ENCODE data around the gene ATG16L2.

The ATG16L2 gene

DNA sequence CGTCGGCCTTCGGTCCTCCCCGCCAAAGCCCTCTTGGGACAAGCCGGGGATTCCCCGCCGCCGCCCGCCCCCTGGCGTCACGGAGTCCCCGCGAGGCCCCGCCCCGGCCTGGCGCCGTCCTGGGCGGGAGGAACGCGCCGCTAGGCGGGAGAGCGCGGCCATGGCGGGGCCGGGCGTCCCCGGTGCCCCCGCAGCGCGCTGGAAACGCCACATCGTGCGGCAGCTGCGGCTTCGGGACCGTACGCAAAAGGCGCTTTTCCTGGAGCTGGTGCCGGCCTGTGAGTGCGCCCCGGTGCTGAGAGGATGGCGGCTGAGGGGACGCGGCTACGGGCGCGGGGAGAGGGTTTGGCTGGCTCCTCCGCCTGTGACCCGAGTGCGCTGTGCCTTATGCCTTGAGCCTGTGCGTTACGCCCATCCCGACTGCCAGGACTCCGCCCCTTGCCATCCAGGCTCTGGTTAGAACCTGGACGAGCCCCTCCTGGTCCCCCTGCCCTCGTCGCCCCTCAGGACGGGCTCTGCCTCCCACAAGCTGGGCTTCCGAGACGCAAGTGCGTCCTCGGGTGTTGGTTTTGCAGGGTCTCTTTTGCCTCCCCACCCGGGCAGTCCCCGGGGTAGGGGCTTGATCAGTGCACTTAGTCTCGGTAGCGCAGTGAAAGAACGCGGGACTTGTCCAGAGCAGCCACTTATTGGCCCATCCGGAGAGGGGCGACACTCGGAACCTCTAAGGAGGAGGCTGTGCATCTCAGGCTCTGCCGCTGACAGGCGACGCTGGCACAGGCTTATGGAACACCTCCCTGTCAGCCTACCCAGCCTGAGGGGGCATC is at the start of gene ATG16L2:
ATG16L2 (plus strand) TSS at position 126 of the 824 bp plus-strand sequence; CDS start at position 161, 35 bp downstream.
- FAIRE-seq: no peak

GRCh38 chr11:72764503-72764902 is 49.7 kb upstream of the ATG16L2 start:
- no peak for FAIRE-seq

DNA sequence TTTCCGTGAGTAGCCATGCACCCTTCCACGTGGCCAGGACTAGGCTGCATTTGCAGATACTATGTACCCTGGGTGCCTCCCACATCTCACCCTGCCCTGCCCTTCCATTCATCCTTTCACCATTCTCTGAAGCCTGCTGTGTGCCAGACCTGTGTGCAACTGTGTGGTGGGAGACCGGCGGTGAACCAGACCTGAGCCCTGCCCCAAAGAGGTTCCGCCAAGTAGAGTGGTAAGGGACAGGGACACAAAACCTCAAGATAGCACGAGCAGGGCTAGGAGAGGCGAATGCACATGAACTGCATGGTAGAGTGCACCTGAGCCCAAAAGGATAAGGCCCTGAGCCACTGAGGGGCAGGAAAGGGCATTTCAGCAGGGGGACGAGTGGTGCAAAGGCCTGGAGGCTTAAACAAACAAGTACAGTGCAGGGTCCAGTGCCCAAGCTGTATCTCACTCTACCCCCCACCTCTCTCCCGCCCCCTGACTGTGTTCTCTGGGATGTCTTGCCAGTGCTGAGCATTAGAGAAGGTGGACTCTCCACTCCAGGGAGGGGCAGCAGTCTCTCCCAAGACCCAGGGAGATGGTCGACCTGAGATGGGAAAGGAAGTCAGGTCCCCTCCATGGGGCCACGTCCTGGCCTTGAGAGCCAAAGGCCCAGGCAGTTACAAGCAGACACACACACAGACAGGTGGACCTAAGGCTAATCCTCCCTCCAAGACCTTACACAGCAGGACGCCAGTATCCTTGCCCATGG is 47.9 kb upstream of the ATG16L2 start:
- FAIRE-seq: no peak

DNA sequence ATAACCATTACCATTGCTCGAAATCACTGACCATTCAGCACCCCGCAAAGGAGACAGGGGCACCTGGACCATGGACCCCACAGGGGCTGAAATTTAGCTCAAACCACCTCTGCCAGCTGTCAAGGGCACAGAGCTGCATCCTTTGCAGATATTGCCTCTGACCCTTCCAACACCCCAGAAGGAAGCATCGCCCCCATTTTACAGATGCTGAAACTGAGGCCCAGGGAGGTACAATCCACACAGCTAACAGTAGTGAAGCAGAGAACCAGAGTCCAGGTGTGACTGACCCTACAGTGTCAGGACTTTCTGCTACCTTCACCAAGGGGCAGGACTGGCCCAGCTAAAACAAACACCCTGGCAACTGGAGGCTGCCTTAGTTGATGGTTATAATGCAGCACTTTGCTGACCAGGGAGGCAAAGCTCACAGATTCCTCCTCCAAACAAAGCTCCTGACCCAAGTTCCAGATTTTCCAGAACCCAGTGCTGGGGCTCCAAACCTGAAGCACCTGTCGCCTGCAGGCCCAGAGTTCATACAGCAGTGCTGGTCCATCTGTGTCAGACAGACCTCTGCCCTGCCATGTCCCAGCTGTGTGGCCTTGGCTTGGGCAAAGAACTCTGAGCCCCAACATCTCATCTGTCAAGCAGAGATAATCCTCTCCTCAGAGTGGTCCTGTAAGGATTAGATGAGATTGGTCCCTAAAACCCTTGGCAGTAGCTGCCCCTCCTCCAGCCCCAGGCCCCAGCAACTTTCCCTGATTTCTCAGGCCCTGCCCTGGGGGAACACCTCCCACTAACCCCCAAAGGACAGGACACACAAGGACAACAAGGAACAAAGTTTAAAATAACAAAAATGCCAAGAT is 46.8 kb upstream of the ATG16L2 start:
- FAIRE-seq: no peak

DNA sequence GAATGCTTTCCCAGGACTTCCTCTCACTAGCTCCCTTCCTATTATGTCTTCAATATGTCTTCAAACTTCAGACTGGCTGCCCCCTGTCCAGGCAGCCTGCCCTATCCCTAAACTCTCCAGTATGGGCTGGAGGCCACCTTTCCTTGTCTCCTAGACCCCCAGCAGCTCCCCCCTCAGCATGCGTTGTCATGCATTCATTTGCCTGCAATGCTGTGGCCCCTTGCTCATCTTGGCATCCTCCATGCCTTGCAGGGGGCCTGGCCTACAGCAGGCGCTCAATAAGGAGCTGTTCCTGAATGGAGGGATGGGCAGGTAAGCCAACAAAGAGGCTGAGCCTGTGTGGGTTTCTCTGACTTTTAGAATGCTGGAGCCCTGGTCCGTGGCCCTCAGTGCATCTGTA is 45.6 kb upstream of the ATG16L2 start:
- FAIRE-seq: no peak

- FAIRE-seq: no peak
These were observed 44.5 kb upstream of the ATG16L2 start for GRCh38 chr11:72769680-72770079.

DNA sequence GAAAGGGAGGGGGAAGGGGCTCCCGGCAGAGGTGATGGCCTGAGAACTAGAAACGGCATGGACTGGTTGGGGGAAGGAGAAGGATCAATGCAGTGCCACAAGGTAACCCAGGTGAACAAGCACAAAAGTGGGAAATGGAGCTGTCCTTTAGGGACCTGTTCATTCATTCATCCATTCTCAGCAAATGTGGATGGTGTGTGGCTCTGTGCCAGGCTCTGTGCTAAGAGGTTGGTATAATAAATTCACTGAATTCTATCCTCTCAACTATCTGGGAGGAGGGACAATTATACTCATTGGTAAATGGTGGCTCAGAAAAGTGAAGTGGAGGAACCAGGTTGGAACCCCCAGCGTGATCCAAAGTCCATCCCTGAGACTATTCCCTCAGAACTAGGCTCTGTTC is 43.4 kb upstream of the ATG16L2 start:
- FAIRE-seq: no peak

DNA sequence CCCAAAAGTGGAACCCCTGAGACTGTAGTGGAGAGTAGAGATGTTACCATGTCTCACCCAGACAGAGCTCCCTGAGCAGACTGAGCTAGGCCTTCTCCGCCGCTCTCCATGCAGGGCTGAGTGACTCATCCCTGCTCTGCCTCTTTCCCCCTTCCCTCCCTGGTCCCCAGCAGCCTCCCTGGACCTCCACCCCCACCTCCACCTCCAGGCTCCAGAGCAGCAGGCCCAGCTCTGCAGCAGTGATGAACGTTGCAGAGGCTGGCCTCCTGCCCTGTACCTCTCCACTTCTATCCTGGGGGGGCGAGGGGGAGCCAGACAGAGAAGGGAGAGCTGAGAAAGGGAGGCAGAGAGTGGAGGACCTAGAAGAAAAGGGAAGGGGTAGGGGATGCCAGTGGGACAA is 42.7 kb upstream of the ATG16L2 start:
- no peak for FAIRE-seq

GRCh38 chr11:72772059-72772458 is 42.2 kb upstream of the ATG16L2 start:
- no peak for FAIRE-seq

DNA sequence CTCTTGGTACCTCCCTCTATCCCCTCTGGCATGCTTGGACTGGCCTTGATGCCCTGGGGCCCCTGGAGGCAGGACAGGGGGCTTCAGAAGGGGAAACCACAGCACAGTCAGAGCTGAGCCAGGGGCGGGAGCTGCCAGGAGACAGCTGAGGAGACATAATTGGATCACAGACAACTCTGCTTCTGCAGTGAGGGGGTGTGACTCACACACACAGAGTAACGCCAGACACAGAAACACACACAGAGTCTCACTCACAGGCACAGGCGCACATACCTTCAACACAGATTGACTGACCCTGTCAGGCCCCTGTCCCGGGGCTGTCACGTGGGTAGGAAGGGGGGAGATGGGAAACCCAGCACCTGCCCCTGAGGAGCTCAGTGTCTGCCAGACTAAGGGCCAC is 40.9 kb upstream of the ATG16L2 start:
- no peak for FAIRE-seq

- FAIRE-seq: no peak
These were observed 40.5 kb upstream of the ATG16L2 start for GRCh38 chr11:72773696-72774095.

DNA sequence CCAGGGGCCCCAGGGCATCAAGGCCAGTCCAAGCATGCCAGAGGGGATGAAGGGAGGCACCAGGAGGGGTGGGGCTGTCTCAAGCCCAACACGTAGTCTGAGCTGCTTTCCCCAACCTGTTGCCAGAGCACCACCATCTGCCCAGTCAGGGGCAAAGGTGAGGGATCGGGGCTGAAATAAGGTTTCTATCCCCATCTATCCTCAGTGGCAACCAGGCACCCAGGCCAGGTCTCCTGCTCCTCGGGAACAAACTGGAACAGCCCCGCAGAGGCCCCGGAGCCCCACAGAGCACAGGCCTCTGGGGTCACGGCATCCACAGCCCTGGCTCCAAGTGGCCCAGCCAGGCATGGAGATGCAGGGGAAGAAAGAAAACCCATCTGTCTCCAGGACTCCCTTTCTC is 39.7 kb upstream of the ATG16L2 start:
- no peak for FAIRE-seq

GRCh38 chr11:72775288-72776110 is 38.7 kb upstream of the ATG16L2 start:
- no peak for FAIRE-seq

- FAIRE-seq: no peak
These were observed 37.9 kb upstream of the ATG16L2 start for GRCh38 chr11:72776117-72776843.

GRCh38 chr11:72776844-72777754 is 37.1 kb upstream of the ATG16L2 start:
- FAIRE-seq: no peak

DNA sequence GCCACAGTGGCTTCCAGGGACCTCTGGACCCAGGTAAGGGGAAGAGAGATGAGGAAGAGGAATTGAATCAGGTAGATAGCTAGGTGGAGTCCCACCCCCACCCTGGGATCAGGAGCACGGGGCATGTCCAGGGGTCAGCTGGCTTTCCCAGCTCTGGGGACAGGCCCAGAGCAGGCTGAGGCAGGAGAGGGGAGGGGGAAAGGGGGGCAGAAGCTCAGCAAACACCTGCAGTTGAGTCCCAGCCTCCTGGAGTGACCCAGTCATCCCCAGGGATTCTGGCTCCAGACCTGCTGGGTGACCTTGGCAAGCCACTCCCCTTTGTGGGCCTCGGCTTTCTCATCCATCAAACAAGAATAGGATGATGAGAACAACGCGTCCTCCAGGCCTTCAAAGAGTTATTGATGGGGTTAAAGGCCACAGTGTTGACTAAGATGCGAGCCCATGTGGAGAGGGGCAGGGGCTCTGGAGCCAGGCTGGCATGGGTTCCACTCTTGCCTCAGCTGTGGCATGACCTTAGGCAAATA is 36.4 kb upstream of the ATG16L2 start:
- no peak for FAIRE-seq

DNA sequence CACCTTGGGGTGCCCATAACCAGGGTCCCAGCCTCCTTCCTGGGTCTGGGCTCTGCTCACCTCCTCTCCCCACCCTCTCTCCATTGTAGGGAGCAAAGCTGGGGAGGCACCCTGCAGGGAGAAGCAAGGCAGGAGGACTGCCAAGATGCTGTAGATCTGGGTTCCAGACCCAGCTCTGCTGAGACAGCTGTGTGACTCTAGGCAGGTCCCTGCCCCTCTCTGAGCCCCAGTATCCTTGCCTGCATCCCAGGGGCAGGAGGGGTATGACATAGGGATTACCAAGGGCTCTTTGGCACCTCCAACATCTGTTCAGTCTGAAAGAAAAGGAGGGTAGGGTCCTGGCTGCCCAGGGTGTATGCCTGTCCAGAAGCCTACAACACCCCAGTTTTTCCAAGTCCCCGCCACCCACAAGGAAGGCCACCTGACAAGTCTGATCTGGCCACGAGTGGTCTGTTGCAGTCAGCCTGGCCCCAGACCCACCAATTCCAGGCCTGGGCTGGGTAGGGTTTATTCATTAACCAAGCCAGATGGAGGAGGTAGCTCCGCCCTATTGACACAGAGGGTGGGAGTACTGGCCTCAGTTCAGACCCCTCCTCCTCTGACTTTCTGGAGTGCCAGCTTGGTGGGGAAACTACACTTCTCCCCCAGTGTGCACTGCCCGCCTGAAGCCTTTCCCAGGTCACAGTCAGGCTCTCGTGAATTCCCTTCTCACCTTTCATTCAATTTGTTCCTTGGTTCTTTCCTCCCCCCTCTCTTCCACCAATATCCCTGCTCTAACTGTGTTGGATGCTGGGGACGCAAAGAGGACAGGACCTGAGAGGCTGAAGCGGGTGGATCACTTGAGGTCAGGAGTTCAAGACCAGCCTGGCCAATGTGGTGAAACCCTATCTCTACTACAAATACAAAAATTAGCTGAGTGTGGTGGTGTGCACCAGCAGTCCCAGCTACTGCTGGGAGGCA is 35.4 kb upstream of the ATG16L2 start:
- FAIRE-seq: no peak

GRCh38 chr11:72779495-72780128 is 34.6 kb upstream of the ATG16L2 start:
- FAIRE-seq: no peak
